H1 (cell line): ENCODE measurements around the gene PDE8A. TPM values are rescaled to one million over a fixed set of nuclear protein-coding genes. Genes with fewer than 3 reads are reported as not detected.

Experiments used
- CTCF ChIA-PET: fragments of 300-600 bp; sonication (Branson Sonifier 250); formaldehyde crosslinking; loops from one replicate; lab custom pipeline; 2021; ENCODE audit not compliant: partially characterized antibody; lab: Charles Lee
- POLR2A ChIA-PET: fragments of 300-600 bp; sonication (Branson Sonifier 250); formaldehyde crosslinking; loops from one replicate; lab custom pipeline; 2021; ENCODE audit warnings: inconsistent platforms; ENCODE audit not compliant: partially characterized antibody; lab: Charles Lee
- DNase-seq, 2 experiments: peaks; one replicate each; pipeline versions ENCODE4 v3.0.0 to v3.0.0-alpha.2; 2010 to 2022; ENCODE audit warnings: low spot score in 2 of 2, low read depth in 1 of 2, mixed read lengths in 1 of 2
- FAIRE-seq: peaks from 2 replicates; lab custom pipeline; 2011; peaks lifted over from hg19 to GRCh38; lab: Jason Lieb, UNC
- H2AFZ ChIP-seq: 2 replicates; pipeline ENCODE4 v1.8.1; 2012; ENCODE audit warnings: low read length, inconsistent platforms
- H2AK5ac ChIP-seq: 2 replicates; pipeline ENCODE4 v1.6.1; 2013; ENCODE audit warnings: low read depth, low read length
- H2BK120ac ChIP-seq: replicated peaks from 2 replicates; pipeline ENCODE3; 2013; ENCODE audit warnings: low read depth, low read length, inconsistent platforms
- H2BK12ac ChIP-seq: 2 replicates; pipeline ENCODE4 v1.6.1; 2013; ENCODE audit warnings: low read depth, low read length
- H2BK15ac ChIP-seq: 2 replicates; pipeline ENCODE4 v1.6.1; 2013; ENCODE audit warnings: low read length
- H2BK20ac ChIP-seq: 2 replicates; pipeline ENCODE4 v1.6.1; 2013; ENCODE audit warnings: low read length
- H2BK5ac ChIP-seq: 2 replicates; pipeline ENCODE4 v1.6.1; 2013; ENCODE audit warnings: low read depth, low read length
- H3K14ac ChIP-seq: 2 replicates; pipeline ENCODE4 v1.6.1; 2013; ENCODE audit warnings: inconsistent platforms; ENCODE audit not compliant: insufficient read length
- H3K18ac ChIP-seq: 2 replicates; pipeline ENCODE4 v1.6.1; 2013; ENCODE audit warnings: low read length; ENCODE audit errors: extremely low read depth
- H3K23ac ChIP-seq: 2 replicates; pipeline ENCODE4 v1.6.1; 2013; ENCODE audit warnings: inconsistent platforms; ENCODE audit not compliant: insufficient read length
- H3K23me2 ChIP-seq: 2 replicates; pipeline ENCODE4 v1.6.1; 2013; ENCODE audit warnings: low read depth, low read length
- H3K27ac ChIP-seq: 2 replicates; pipeline ENCODE4 v1.6.1; 2011; ENCODE audit warnings: low read depth, low read length, inconsistent platforms
- H3K27me3 ChIP-seq, 4 experiments: replicated peaks in 1 of 4; 1 replicate in 1 of 4; 2 replicates in 3 of 4; pipeline versions ENCODE4 v1.6.1 to v1.8.1; 2011 to 2013; ENCODE audit warnings: low read length in 3 of 4, mild to moderate bottlenecking in 3 of 4, inconsistent platforms in 2 of 4, mixed read lengths in 2 of 4, moderate library complexity in 1 of 4; ENCODE audit not compliant: control insufficient read depth in 3 of 4, insufficient read depth in 3 of 4; ENCODE audit errors: extremely low read depth in 1 of 4
- H3K36me3 ChIP-seq, 4 experiments: 2 replicates each; pipeline versions ENCODE4 v1.6.1 to v1.8.1; 2011 to 2013; ENCODE audit warnings: mild to moderate bottlenecking in 4 of 4, low read length in 3 of 4, moderate library complexity in 2 of 4, control low read depth in 1 of 4, inconsistent platforms in 1 of 4; ENCODE audit not compliant: insufficient read depth in 4 of 4, control insufficient read depth in 2 of 4
- H3K4ac ChIP-seq: replicated peaks from 2 replicates; pipeline ENCODE3; 2013; ENCODE audit warnings: low read length, low read depth, mixed read lengths, inconsistent platforms; ENCODE audit not compliant: insufficient read length
- H3K4me1 ChIP-seq, 4 experiments: replicated peaks in 1 of 4; 1 replicate in 1 of 4; 2 replicates in 3 of 4; pipeline versions ENCODE4 v1.6.1 to v1.8.1; 2011 to 2013; ENCODE audit warnings: low read length in 3 of 4, inconsistent platforms in 2 of 4, mixed read lengths in 1 of 4; ENCODE audit not compliant: insufficient read depth in 4 of 4, control insufficient read depth in 3 of 4
- H3K4me2 ChIP-seq, 2 experiments: 2 replicates each; pipeline versions ENCODE4 v1.6.1 to v1.8.1; 2011 to 2013; ENCODE audit warnings: low read depth in 2 of 2, low read length in 2 of 2, control low read depth in 1 of 2, inconsistent platforms in 1 of 2, mild to moderate bottlenecking in 1 of 2; ENCODE audit not compliant: insufficient read depth in 1 of 2
- H3K4me3 ChIP-seq, 4 experiments: fragments of 200-600, 300-600 bp in 1 of 4; sonication (generic), shearing (Covaris generic), sonication (Bioruptor Twin) in 1 of 4; 2 replicates each; pipeline versions ENCODE4 v1.5.1 to v1.8.1; 2011 to 2016; ENCODE audit warnings: low read length in 4 of 4, low read depth in 3 of 4, control low read depth in 2 of 4, inconsistent platforms in 2 of 4, mild to moderate bottlenecking in 2 of 4, mixed read lengths in 1 of 4, moderate library complexity in 1 of 4; ENCODE audit not compliant: insufficient read depth in 2 of 4; ENCODE audit errors: extremely low read depth in 1 of 4
- H3K56ac ChIP-seq: replicated peaks from 2 replicates; pipeline ENCODE3; 2013; ENCODE audit warnings: low read depth, mild to moderate bottlenecking, mixed read lengths, low read length, inconsistent platforms; ENCODE audit not compliant: insufficient read length
- H3K79me1 ChIP-seq: 2 replicates; pipeline ENCODE4 v1.6.1; 2013; ENCODE audit warnings: low read depth, low read length, control low read depth
- H3K79me2 ChIP-seq, 2 experiments: 2 replicates each; pipeline versions ENCODE4 v1.6.1 to v1.8.1; 2012 to 2013; ENCODE audit warnings: low read length in 2 of 2, mild to moderate bottlenecking in 2 of 2, inconsistent platforms in 1 of 2; ENCODE audit not compliant: insufficient read depth in 2 of 2, control insufficient read depth in 1 of 2
- H3K9ac ChIP-seq, 4 experiments: replicated peaks in 1 of 4; 1 replicate in 1 of 4; 2 replicates in 3 of 4; pipeline versions ENCODE4 v1.6.1 to v1.8.1; 2011 to 2013; ENCODE audit warnings: low read depth in 3 of 4, low read length in 3 of 4, control low read depth in 2 of 4, mild to moderate bottlenecking in 2 of 4, moderate library complexity in 2 of 4, inconsistent platforms in 1 of 4; ENCODE audit errors: extremely low read depth in 1 of 4
- H3K9me3 ChIP-seq, 2 experiments: 2 replicates each; pipeline versions ENCODE4 v1.6.1 to v1.8.1; 2012 to 2013; ENCODE audit warnings: mild to moderate bottlenecking in 2 of 2, moderate library complexity in 2 of 2, control low read depth in 1 of 2, inconsistent platforms in 1 of 2, low read depth in 1 of 2, low read length in 1 of 2, mixed read lengths in 1 of 2; ENCODE audit not compliant: insufficient read depth in 2 of 2
- H4K20me1 ChIP-seq, 2 experiments: replicated peaks in 1 of 2; 2 replicates each; pipeline versions ENCODE3 to v1.8.1; 2011 to 2013; ENCODE audit warnings: inconsistent platforms in 2 of 2, low read length in 2 of 2, mild to moderate bottlenecking in 1 of 2; ENCODE audit not compliant: insufficient read depth in 2 of 2, control insufficient read depth in 1 of 2
- H4K5ac ChIP-seq: 2 replicates; pipeline ENCODE4 v1.6.1; 2013; ENCODE audit warnings: low read length, low read depth, mixed read lengths, inconsistent platforms; ENCODE audit not compliant: insufficient read length
- H4K8ac ChIP-seq: 2 replicates; pipeline ENCODE4 v1.8.0; 2013; ENCODE audit warnings: mild to moderate bottlenecking, moderate library complexity, low read length, inconsistent platforms; ENCODE audit not compliant: insufficient read depth; ENCODE audit errors: extremely low read depth
- H4K91ac ChIP-seq: replicated peaks from 2 replicates; pipeline ENCODE3; 2013; ENCODE audit warnings: low read length, mixed read lengths, inconsistent platforms; ENCODE audit not compliant: insufficient read length
- BACH1 ChIP-seq: IDR thresholded peaks from 2 replicates; pipeline ENCODE4 v1.6.1; 2012; ENCODE audit warnings: low read length, improper control_type of control experiment
- BCL11A ChIP-seq, 2 experiments: IDR thresholded peaks; one replicate each; pipeline ENCODE4 v1.6.1; 2011; ENCODE audit warnings: low read depth in 2 of 2, low read length in 2 of 2, mild to moderate bottlenecking in 2 of 2
- POLR2A ChIP-seq, 2 experiments: IDR thresholded peaks; 1 replicate in 1 of 2; 2 replicates in 1 of 2; pipeline ENCODE4 v1.6.1; 2011; ENCODE audit warnings: low read depth in 2 of 2, low read length in 2 of 2, mild to moderate bottlenecking in 2 of 2; ENCODE audit errors: control extremely low read depth in 1 of 2
- SIN3A ChIP-seq, 2 experiments: IDR thresholded peaks in 1 of 2; conservative IDR thresholded peaks in 1 of 2; 2 replicates each; pipeline ENCODE4 v1.6.1; 2011 to 2012; ENCODE audit warnings: low read length in 2 of 2, improper control_type of control experiment in 1 of 2, low read depth in 1 of 2, mild to moderate bottlenecking in 1 of 2
- SP4 ChIP-seq: IDR thresholded peaks from 2 replicates; pipeline ENCODE4 v1.6.1; 2012; ENCODE audit warnings: low read length, inconsistent platforms
- TEAD4 ChIP-seq: IDR thresholded peaks from 2 replicates; pipeline ENCODE4 v1.6.1; 2012; ENCODE audit warnings: low read depth, low read length, inconsistent platforms, mixed read lengths
- YY1 ChIP-seq: IDR thresholded peaks from 2 replicates; pipeline ENCODE4 v1.6.1; 2011; ENCODE audit warnings: low read depth, mild to moderate bottlenecking, low read length
- ZNF274 ChIP-seq: IDR thresholded peaks from 2 replicates; pipeline ENCODE4 v1.7.0; 2012; ENCODE audit warnings: low read length, borderline replicate concordance; ENCODE audit errors: extremely low read depth
- WGBS, 2 experiments: shearing (Covaris generic) in 1 of 2; methylation state at CpG; one replicate each; pipeline versions ENCODE4 v1.1.6 to v1.1.7; 2013 to 2015; ENCODE audit warnings: low lambda C conversion rate in 2 of 2, mixed read lengths in 2 of 2, inconsistent platforms in 1 of 2, low coverage in 1 of 2, missing lambda C conversion rate in 1 of 2; ENCODE audit not compliant: insufficient replicate concordance in 2 of 2, insufficient coverage in 1 of 2, insufficient read length in 1 of 2; ENCODE audit errors: extremely low coverage in 1 of 2, missing lambda C conversion rate in 1 of 2; 5-methylcytosine and 5-hydroxymethylcytosine counted together
- polyA plus RNA-seq, 7 experiments: library from polyadenylated mRNA; depleted of rRNA in 3 of 7; stranded (reverse) in 5 of 7; unstranded in 2 of 7; fragments of >200 nt in 5 of 7; fragments of 200-250 nt in 2 of 7; gene quantifications; 1 replicate in 5 of 7; 2 replicates in 1 of 7; 4 replicates in 1 of 7; pipeline versions ENCODE4 v1.2.1 to v1.2.3, GENCODE V29; 2011 to 2013; ENCODE audit warnings: missing spikeins in 2 of 7, mixed read lengths in 2 of 7
- total RNA-seq: library from RNA; stranded (reverse); fragmentation: NEBNext Ultra II Directional; extraction: Animal tissue kit (Norgen Biotek cat#: 25700); gene quantifications from 2 replicates; pipeline ENCODE4 v1.2.1, GENCODE V29; 2021
- TF ChIP-seq, protein P1 (sequence below): IDR thresholded peaks from 2 replicates; pipeline ENCODE4 v1.6.1; 2011; ENCODE audit warnings: low read depth, mild to moderate bottlenecking, low read length; ENCODE audit not compliant: insufficient read depth

The PDE8A gene
- total and polyA plus RNA-seq, 2 of the 8 experiments (the other 6 are each of a cell fraction or from before 2014, with no cell fraction given) = 6.9 to 7.8 TPM

GRCh38 chr15:85063522-85064079, 81.9 kb downstream of the PDE8A start:
- Histone ChIP-seq H3K56ac (no peak overlapping the region), H3K18ac (no peak overlapping the region), H4K91ac (no peak overlapping the region), H3K27ac (no peak overlapping the region), H3K27me3 (no peaks in the 10 kb centered on the region), H3K23me2 (no peaks in the 10 kb centered on the region), H2AFZ (no peak overlapping the region), H3K79me2 (no peaks in the 10 kb centered on the region), H2BK5ac (no peak overlapping the region), H3K36me3 (no peaks in the 10 kb centered on the region), H4K5ac (no peak overlapping the region), H3K4me3 (no peak overlapping the region), H2BK12ac (no peak overlapping the region), H2BK120ac (no peak overlapping the region), H4K20me1 (no peaks in the 10 kb centered on the region), H3K14ac (no peak overlapping the region), H2AK5ac (no peak overlapping the region), H3K9ac (no peak overlapping the region), H2BK15ac (no peak overlapping the region), H2BK20ac (no peak overlapping the region), H3K79me1 (no peaks in the 10 kb centered on the region), H4K8ac (no peak overlapping the region), H3K9me3 (no peaks in the 10 kb centered on the region), H3K4ac (no peak overlapping the region), H3K23ac (no peak overlapping the region), H3K4me1 (no peaks in the 10 kb centered on the region), H3K4me2 (no peak overlapping the region)
- no peak for DNase-seq
- WGBS, 2 experiments = 95% methylated on average over 1 of the region's 1 CpG; no CpG with 5 or more reads in 1 of the 2 experiments
- ChIA-PET CTCF (interaction anchor here (1.0 to 1.2 kb wide), 3 partner anchors 9 to 105 kb away, joined by 4 to 6 read pairs (median 5); no protein-coding TSS in a partner anchor), POLR2A (interaction anchor here (1.0 kb wide), 1 partner anchor 10 kb away, joined by 3 read pairs; no protein-coding TSS in a partner anchor)
- FAIRE-seq = no peak
- no peak for TF ChIP-seq BCL11A (IDR thresholded peaks at IDR 0.05; ENCODE audit: low read depth in 2 of 2, low read length in 2 of 2)
- no peak for TF ChIP-seq TEAD4
- TF ChIP-seq, protein P1, sequence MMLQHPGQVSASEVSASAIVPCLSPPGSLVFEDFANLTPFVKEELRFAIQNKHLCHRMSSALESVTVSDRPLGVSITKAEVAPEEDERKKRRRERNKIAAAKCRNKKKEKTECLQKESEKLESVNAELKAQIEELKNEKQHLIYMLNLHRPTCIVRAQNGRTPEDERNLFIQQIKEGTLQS = no peak
- TF ChIP-seq YY1 = no peak
- no peak for TF ChIP-seq SP4
- TF ChIP-seq SIN3A (conservative IDR thresholded peaks at IDR 0.05 in 1 of 2, IDR thresholded peaks at IDR 0.05 in 1 of 2; ENCODE audit: low read depth in 1 of 2, low read length in 2 of 2) = no peak
- no peak for TF ChIP-seq BACH1
- no peak for TF ChIP-seq POLR2A (IDR thresholded peaks at IDR 0.05; ENCODE audit: control extremely low read depth in 1 of 2, low read depth in 2 of 2, low read length in 2 of 2)
- no peak for TF ChIP-seq ZNF274
